HepG2 (cell line): ENCODE measurements around the gene TMEM79. TPM values are rescaled to one million over a fixed set of nuclear protein-coding genes. Genes with fewer than 3 reads are reported as not detected.
A peak's percentile ranks its signal among the peaks of the same experiment; 100 is the strongest.

Experiments
- ATAC-seq: fragments of 200-7000 bp; cut with Tn5 transposase; 3 replicates; pipeline ENCODE4 v1.9.1; 2020; ENCODE audit warnings: mild to moderate bottlenecking, moderate library complexity
- BruUV-seq: library from RNA; stranded (reverse); fragments of 400-500 nt; replicated peaks from 2 replicates; lab custom pipeline; 2021; lab: Mats Ljungman, UMichigan
- CTCF ChIA-PET: fragments of 300-600 bp; formaldehyde crosslinking; extraction: SDS; loops from one replicate; lab custom pipeline; 2021; ENCODE audit warnings: low total read pairs, inconsistent platforms, low intra/inter-chr PET ratio; lab: Yijun Ruan, JAX
- POLR2A ChIA-PET: fragments of 350-600 bp; sonication (Branson Sonifier 250); formaldehyde crosslinking; loops from one replicate; lab custom pipeline; 2020; ENCODE audit warnings: antibody characterized with exemption, inconsistent platforms; lab: Yijun Ruan, JAX
- DNase-seq: peaks from one replicate; pipeline ENCODE4 v3.0.0-alpha.2; 2015; ENCODE audit warnings: low spot score
- FAIRE-seq: peaks from 3 replicates; lab custom pipeline; 2011; peaks lifted over from hg19 to GRCh38; lab: Jason Lieb, UNC
- H2AFZ ChIP-seq: one replicate; pipeline ENCODE4 v1.6.1; 2011; ENCODE audit warnings: low read length, inconsistent platforms
- H3K27ac ChIP-seq: fragments of 300-600 bp; 3 replicates; pipeline ENCODE4 v1.8.0; 2011; ENCODE audit warnings: mixed run types, mild to moderate bottlenecking, mixed read lengths, low read length, inconsistent platforms; ENCODE audit not compliant: insufficient read depth; ENCODE audit errors: extremely low read length
- H3K27me3 ChIP-seq, 2 experiments: fragments of 200-600 bp in 1 of 2; 2 replicates in 1 of 2; 3 replicates in 1 of 2; pipeline versions ENCODE4 v1.6.0 to v1.8.0; 2011; ENCODE audit warnings: low read length in 2 of 2, mild to moderate bottlenecking in 2 of 2, moderate library complexity in 2 of 2, inconsistent platforms in 1 of 2; ENCODE audit not compliant: insufficient read depth in 2 of 2, control insufficient read depth in 1 of 2
- H3K36me3 ChIP-seq, 2 experiments: fragments of 200-600 bp in 1 of 2; replicated peaks in 1 of 2; 2 replicates in 1 of 2; 3 replicates in 1 of 2; pipeline versions ENCODE4 v1.5.1 to v1.8.0; 2011; ENCODE audit warnings: low read length in 2 of 2, inconsistent platforms in 1 of 2; ENCODE audit not compliant: insufficient read depth in 2 of 2, control insufficient read depth in 1 of 2
- H3K4me1 ChIP-seq: 2 replicates; pipeline ENCODE4 v1.5.1; 2012; ENCODE audit warnings: low read length, inconsistent platforms; ENCODE audit not compliant: insufficient read depth
- H3K4me2 ChIP-seq: 2 replicates; pipeline ENCODE4 v1.6.0; 2011; ENCODE audit warnings: low read depth, low read length, inconsistent platforms
- H3K4me3 ChIP-seq, 3 experiments: fragments of 200-600 bp in 1 of 3; sonication (generic), shearing (Covaris generic) in 1 of 3; replicated peaks in 1 of 3; 2 replicates each; pipeline ENCODE4 v1.5.1; 2011 to 2016; ENCODE audit warnings: low read length in 3 of 3, inconsistent platforms in 2 of 3, low read depth in 2 of 3, mild to moderate bottlenecking in 2 of 3, control low read depth in 1 of 3, mixed read lengths in 1 of 3; ENCODE audit not compliant: insufficient read depth in 1 of 3
- H3K79me2 ChIP-seq: one replicate; pipeline ENCODE4 v1.6.1; 2011; ENCODE audit warnings: low read length, inconsistent platforms; ENCODE audit not compliant: insufficient read depth
- H3K9ac ChIP-seq: 2 replicates; pipeline ENCODE4 v1.6.0; 2011; ENCODE audit warnings: mild to moderate bottlenecking, low read depth, low read length, inconsistent platforms; ENCODE audit not compliant: insufficient read depth
- H3K9me3 ChIP-seq: 2 replicates; pipeline ENCODE4 v1.5.1; 2012; ENCODE audit warnings: mild to moderate bottlenecking, low read length
- H4K20me1 ChIP-seq: 2 replicates; pipeline ENCODE4 v1.6.0; 2011; ENCODE audit warnings: inconsistent platforms, mild to moderate bottlenecking, low read length, moderate library complexity; ENCODE audit not compliant: insufficient read depth
- AGO2 ChIP-seq: fragments of 200-400 bp; formaldehyde crosslinking; optimal IDR thresholded peaks from 2 replicates; pipeline ENCODE3; 2017; ENCODE audit warnings: mild to moderate bottlenecking, low read depth, low read length, moderate library complexity
- ATF1 ChIP-seq: IDR thresholded peaks from 2 replicates; pipeline ENCODE4 v1.6.1; 2016; ENCODE audit warnings: mild to moderate bottlenecking, control low read depth
- CCDC6 ChIP-seq: sonication (generic); formaldehyde crosslinking; IDR thresholded peaks from 2 replicates; pipeline ENCODE4 v1.8.1; 2022; ENCODE audit warnings: mild to moderate bottlenecking, missing genetic modification reagents, moderate library complexity
- HDAC6 ChIP-seq: fragments of 200-600 bp; sonication (generic); IDR thresholded peaks from 2 replicates; pipeline ENCODE4 v1.7.0; 2017; ENCODE audit warnings: mild to moderate bottlenecking, antibody characterized with exemption, low read length, low read depth
- ZNF674 ChIP-seq: sonication (generic); formaldehyde crosslinking; IDR thresholded peaks from 2 replicates; pipeline ENCODE4 v1.5.0; 2020; ENCODE audit warnings: low read depth, mild to moderate bottlenecking, missing genetic modification reagents
- WGBS: methylation state at CpG from one replicate; pipeline ENCODE4 v1.1.6; 2017; ENCODE audit warnings: low lambda C conversion rate; 5-methylcytosine and 5-hydroxymethylcytosine counted together
- in situ Hi-C: cut with HindIII; loops from 2 replicates; pipeline ENCODE4 v1.10.0; 2017; ENCODE audit warnings: low pct_unique_long_range_greater_than_20kb; ENCODE audit not compliant: extremely low pct_ligation_motif_present
- intact Hi-C: fragments of 100-400 bp; cut with micrococcal nuclease; formaldehyde crosslinking; loops from one replicate; pipeline ENCODE4 v1.10.0; 2022; ENCODE audit not compliant: unreplicated experiment
- polyA plus RNA-seq, 8 experiments: library from polyadenylated mRNA; depleted of rRNA in 3 of 8; stranded (reverse) in 7 of 8; unstranded in 1 of 8; fragments of >200 nt; fragmentation: Illumina TruSeq in 4 of 8; extraction: Trizol in 4 of 8; gene quantifications; 2 replicates each; pipeline versions ENCODE4 v1.2.1 to v1.2.3, GENCODE V29; 2011 to 2016; ENCODE audit warnings: low read depth in 4 of 8, missing spikeins in 1 of 8, mixed read lengths in 1 of 8; ENCODE audit not compliant: insufficient read depth in 1 of 8
- total RNA-seq, 5 experiments: library from RNA; depleted of rRNA; stranded (reverse); fragments of >200 nt; fragmentation: Illumina TruSeq; extraction: Trizol; gene quantifications; 2 replicates each; pipeline ENCODE4 v1.2.3, GENCODE V29; 2016; ENCODE audit warnings: low read depth in 1 of 5
- TF ChIP-seq, protein P1 (sequence below): sonication (generic); formaldehyde crosslinking; IDR thresholded peaks from 2 replicates; pipeline ENCODE4 v1.9.0; 2021; ENCODE audit warnings: missing genetic modification reagents, borderline replicate concordance
- TF ChIP-seq, protein P2 (sequence below): sonication (generic); formaldehyde crosslinking; IDR thresholded peaks from 2 replicates; pipeline ENCODE4 v1.8.1; 2023; ENCODE audit warnings: mild to moderate bottlenecking, missing genetic modification reagents, borderline replicate concordance

TMEM79 gene
- total and polyA plus RNA-seq, 2 of the 13 experiments (the other 11 are each of a cell fraction or from before 2014, with no cell fraction given) = 1.2 to 1.9 TPM

DNA sequence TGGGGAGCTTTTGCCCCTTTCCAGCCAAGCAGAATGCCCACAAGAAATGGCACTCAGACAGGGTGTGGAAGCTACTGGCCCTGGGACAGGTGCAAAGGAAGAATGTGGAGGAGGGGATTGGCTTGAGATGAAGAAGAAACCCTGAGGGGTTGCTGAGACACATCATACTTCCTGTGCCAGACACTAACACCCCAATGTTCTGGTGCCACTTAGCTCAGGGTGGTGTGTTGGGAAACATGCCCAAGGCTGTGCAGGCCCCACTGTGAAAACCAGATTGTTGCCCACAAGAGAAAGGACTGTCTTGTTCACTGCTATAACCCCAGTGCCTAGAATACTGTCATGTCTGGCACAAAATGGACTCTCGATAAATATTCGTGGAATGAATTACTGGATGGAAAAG is 26.4 kb upstream of the TMEM79 start (continued):
- TF ChIP-seq ATF1 (CRISPR knock-in tag) = no peak
- TF ChIP-seq, protein P1, sequence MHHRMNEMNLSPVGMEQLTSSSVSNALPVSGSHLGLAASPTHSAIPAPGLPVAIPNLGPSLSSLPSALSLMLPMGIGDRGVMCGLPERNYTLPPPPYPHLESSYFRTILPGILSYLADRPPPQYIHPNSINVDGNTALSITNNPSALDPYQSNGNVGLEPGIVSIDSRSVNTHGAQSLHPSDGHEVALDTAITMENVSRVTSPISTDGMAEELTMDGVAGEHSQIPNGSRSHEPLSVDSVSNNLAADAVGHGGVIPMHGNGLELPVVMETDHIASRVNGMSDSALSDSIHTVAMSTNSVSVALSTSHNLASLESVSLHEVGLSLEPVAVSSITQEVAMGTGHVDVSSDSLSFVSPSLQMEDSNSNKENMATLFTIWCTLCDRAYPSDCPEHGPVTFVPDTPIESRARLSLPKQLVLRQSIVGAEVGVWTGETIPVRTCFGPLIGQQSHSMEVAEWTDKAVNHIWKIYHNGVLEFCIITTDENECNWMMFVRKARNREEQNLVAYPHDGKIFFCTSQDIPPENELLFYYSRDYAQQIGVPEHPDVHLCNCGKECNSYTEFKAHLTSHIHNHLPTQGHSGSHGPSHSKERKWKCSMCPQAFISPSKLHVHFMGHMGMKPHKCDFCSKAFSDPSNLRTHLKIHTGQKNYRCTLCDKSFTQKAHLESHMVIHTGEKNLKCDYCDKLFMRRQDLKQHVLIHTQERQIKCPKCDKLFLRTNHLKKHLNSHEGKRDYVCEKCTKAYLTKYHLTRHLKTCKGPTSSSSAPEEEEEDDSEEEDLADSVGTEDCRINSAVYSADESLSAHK = no peak
- no peak for TF ChIP-seq HDAC6
- TF ChIP-seq, all 625 proteins: peak for 0

DNA sequence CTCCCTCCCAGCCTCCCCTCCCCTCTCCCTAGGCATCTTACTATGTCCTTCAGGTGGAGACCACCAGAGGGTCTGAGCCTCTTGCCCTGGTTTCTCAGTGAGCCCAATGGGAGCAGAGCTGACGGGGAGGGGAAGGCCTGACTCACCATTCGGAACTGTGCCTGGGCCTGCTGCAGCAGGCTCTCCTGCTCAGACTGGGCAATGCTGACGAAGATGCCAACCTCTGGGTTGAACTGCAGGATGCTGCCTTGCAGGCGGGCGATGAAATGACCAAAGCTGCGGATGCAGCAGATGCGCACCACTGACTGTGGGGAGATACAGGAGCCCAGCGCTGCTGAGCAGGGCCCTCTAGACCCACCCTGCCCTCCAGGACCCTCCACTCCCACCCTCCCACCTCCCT is 25.3 kb upstream of the TMEM79 start:
- no peak for FAIRE-seq
- Histone ChIP-seq H3K27ac (no peak overlapping the region), H3K9me3 (no peaks in the 10 kb centered on the region), H3K79me2 (no peaks in the 10 kb centered on the region), H2AFZ (no peak overlapping the region)
- POLR2A ChIA-PET = no interaction called here
- BruUV-seq = no TSS peak
- intact Hi-C loops = no loop called here
- in situ Hi-C loops = no loop called here
- TF ChIP-seq, protein P2, sequence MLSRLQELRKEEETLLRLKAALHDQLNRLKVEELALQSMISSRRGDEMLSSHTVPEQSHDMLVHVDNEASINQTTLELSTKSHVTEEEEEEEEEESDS (CRISPR knock-in tag) = no peak
- TF ChIP-seq AGO2 = peak; percentile 32
- TF ChIP-seq CCDC6 = no peak
- no peak for TF ChIP-seq ZNF674 (CRISPR knock-in tag)
- TF ChIP-seq, all 625 proteins: peak for 1
- CTCF ChIA-PET = no interaction called here
- no peak for ATAC-seq
- Histone ChIP-seq H3K4me3 (no peak overlapping the region), H3K27me3 (no peaks in the 10 kb centered on the region), H3K4me1 (no peaks in the 10 kb centered on the region; the same call in 1 of the 2 replicates), H4K20me1 (no peaks in the 10 kb centered on the region), H3K36me3 (peaks cover 33 to 80% of the 10 kb centered on the region in 2 experiments), H3K4me2 (no peak overlapping the region), H3K9ac (no peak overlapping the region)
- WGBS = 100% methylated on average over 5 of the region's 8 CpGs
- DNase-seq = no peak
